GM18498 (cell line): ENCODE measurements around the gene IL4.

Experiments used
- ATAC-seq: cut with Tn5 transposase; IDR thresholded peaks from one replicate; pipeline ENCODE4 v1.9.1; 2021; ENCODE audit warnings: mild to moderate bottlenecking, moderate library complexity; ENCODE audit not compliant: unreplicated experiment

The IL4 gene

DNA sequence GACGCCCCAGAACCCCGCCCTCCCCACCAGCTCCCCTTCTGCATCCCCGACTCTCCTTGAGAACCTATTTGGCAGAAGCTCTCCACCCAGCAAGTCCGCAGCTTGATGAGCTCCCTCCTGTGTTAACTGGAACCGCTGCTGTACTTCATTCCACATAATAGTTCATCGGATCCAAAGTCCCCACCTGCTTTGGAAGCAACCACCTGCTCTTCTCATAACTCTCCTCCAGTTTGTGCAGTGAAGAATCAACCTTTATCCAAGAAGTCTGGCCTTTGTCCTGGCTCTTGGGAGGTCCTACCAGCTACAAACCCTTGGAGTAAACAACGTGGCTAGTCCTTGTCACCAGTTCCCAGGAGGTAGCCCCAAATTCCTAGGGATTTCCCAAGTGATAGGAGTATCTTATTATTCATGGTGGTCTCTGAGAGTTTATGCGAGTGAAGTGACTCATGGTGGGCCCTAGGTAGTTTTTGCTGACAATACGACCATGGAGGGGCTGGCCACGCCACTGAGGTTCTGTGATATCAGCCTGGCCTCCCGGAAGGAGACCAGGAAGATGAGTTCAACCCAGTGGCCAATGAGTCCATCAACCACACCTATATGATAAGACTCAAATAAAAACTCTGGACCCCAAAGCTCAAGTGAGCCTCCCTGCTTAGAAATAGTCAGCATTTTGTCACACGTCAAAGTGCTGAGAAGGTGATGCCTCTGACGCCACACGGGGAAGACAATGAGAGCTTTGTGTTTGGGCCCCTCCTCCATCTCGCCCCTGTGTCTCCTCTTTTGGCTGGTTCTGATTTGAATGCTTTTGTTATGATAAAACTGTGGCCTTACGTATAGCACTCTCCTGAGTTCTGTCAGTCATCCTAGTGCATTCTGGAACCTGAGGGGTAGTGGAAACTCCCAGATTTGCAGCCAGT is 3.6 kb upstream of the IL4 start:
- ATAC-seq: no peak

DNA sequence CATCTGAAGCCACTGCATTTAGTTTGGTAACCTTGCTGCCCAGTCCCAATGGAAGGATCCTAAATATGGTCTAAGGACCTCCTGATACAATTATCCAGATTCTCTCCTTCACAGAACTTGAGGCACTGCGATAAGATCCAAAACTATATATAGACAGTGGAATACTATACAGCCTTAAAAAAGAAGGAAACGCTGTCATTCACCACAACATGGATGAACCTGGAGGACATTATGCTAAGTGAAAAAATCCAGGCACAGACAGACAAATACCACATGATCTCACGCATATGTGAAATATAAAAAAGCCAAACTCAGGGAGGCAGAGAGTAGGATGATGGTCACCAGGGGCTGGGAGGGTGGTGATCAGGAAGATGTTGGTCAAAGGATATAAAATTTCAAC is 2.8 kb upstream of the IL4 start:
- no peak for ATAC-seq

DNA sequence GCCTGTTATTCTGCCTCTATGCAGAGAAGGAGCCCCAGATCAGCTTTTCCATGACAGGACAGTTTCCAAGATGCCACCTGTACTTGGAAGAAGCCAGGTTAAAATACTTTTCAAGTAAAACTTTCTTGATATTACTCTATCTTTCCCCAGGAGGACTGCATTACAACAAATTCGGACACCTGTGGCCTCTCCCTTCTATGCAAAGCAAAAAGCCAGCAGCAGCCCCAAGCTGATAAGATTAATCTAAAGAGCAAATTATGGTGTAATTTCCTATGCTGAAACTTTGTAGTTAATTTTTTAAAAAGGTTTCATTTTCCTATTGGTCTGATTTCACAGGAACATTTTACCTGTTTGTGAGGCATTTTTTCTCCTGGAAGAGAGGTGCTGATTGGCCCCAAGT is 301 bp upstream of the IL4 start:
- ATAC-seq: no peak

DNA sequence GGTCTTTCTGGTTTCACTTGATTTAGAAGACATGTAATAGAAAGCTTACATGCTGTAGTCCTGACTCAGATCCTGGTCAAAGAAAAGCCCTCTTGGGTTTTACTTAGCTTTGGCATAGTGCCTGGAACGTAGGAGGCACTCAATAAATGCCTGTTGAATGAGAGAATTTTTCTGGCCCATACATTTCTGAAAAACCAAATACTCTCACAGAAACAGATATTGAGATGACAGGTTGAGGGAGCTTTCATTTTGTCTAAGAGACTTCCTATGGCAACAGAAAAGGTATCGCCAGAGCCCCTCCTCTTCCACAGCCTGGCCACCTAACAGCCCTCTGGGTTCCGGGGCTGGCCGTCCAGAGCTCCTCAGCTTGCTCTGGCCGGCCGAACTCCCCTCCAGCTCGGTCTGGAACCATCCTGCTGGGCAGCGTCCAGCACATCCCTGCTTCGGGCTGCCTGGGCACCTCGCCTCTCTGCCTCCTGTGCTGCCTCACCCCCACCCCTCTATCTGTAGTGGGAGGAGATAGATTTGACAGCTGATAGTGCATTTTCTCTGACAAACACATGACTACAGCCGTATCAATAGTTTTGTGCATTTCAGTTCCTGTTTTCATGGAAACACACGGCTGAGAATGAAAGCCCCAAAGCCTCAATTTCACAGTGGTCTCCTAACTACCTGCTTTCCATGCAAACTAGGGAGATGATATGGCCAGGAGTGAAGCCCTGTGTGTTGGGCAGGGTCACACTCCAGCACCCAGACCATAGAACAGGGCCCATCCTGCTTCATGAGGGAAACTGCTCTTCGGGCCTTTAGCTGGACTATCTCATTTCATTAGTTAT is 1.1 kb downstream of the IL4 start:
- ATAC-seq: peak; percentile 84

DNA sequence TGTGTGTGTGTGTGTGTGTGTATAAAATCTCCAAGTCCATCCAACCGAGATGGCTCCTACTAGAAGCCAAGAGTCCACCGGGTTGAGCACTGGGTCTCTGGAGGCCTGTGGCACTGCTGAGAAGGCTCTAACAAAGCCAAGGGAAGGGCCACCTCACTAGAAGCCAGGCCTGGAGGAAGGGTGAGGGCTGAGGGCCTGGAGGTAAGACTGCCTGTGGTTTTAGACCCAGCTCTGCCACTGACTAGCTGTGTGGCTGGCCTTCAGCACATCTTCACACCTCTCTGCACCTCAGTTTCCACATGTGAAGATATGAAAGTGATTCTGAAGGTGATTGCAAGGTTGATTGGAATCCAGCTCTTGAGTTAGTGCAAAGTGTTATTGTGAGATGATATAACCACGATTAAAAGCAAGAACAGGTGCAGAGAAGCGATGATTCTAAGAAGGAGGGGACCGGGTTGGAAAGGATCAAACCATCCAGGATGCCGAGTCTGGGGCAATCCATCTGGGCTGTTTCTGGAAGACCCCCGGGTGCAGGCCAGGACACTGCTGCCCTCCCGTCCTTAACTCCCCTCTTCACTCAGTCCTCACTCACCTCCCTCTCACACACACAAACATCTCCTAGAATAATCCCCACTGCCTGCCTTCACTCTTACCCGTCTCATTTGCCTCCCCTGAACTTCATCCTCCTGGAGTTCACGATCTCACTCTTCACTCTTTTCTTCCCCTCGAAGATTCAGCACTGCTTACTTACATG is 2.3 kb downstream of the IL4 start:
- ATAC-seq: no peak

DNA sequence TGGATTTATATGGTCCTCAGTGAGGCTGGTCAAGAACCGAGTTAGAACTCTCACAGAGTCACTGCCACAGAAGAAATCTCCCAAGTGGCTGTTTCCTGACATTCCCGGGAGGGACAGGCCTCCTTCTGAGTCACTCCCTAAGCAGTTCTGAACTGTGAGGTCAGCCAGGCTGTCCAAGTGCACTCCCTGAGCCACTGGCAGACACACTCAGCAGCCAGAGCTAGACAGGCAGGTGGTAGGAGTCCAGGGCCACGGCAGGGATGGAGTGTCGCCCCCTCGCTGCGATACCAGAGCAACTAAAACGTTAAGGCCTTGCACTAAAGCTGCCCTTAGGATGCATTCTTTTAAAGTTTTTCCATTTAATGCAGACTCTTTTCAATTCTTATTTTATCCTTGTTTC is 3.4 kb downstream of the IL4 start:
- ATAC-seq: no peak

DNA sequence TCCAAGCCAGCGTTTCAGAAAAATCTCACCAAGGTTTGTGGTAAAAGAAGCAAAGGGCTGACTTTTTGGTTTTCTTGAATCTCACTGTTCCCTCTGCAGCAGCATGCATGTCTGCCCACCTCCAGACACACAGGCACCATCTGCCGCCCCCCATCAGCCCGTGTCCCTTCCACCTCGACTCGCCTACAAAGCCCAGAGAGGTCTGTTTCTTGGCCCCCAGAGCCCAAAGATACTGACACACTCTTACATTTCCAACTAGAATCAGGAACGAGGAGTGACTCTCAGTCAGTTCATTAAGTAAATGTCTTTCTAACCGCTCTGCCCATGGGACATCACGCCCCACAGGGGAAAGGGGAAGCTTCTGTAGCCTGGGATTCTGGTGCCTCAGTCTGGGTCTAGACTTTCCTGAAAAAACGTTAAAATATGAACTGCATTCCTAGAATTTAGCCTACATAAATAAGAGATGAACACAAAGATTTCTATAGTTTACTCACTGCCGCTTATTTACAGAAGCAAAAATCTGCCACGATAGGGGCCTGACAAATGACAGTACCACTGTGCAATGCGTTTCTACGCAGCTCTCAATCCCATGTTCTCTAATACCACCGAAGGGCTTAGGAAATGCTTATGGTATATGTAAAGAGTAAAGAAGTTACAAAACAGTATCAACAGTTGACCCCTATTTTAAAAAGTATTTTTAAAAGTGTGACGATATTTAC is 4.1 kb downstream of the IL4 start:
- no peak for ATAC-seq

DNA sequence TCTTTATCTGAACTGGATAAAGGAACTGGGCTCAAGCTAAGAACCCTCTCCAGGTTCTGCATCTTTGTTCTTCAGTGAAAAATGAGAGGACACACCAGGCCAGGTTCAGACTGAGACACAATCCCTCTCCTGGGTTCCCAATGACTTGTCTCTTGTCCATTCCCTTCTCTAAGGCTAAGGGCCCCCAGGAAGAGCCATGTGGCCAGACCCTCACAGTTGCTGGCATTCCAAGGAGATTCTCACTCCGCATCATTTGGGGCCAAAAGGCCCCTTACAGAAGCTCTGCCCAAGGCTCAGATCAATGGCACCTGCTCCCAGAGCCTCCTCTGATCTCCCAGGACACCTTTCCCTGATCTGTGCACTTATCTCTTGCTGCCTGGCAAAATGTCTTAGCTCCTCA is 4.9 kb downstream of the IL4 start:
- ATAC-seq: no peak

DNA sequence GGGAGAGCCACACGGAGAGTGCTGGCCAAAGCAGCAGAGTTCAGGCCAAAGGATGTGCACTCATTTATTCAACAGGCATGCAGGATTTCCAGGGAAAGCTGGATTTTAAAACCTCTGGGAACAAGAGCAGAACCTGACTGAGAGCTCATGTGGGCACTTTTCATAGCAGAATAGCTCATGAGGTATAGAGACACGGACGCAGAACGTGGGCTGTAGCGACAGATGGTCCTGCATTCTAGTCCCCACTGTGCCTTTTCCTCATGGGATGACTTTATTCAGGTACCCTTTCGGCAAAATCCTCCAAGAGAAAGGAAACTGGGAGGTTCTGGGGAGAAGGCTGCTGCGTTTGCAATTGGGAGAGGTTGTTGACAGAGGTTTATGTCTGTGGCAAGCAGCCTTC is 5.4 kb downstream of the IL4 start:
- ATAC-seq: no peak

DNA sequence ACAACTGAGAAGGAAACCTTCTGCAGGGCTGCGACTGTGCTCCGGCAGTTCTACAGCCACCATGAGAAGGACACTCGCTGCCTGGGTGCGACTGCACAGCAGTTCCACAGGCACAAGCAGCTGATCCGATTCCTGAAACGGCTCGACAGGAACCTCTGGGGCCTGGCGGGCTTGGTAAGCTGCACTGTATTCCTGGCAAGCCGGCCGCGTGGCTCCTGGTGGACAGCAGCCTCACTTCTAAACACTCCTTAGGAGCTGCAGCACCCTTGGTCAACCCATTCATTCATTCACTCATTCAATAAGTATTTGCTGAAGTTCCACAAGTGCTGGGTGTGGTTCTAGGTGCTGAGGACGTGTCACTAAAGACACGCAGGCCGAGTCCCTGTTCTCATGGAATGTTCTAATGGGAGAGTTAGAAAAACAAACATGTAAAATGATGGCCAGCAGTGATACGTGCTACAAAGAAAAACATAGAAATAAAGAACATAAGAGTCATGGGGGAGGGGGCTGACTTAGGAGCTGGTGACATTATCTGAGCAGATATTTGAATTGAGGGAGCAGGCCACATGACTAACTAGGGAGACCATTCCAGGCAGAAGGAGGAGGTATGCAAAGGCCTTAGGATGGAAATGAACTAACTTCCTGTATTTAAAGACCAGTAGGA is 6.1 kb downstream of the IL4 start:
- ATAC-seq: no peak

DNA sequence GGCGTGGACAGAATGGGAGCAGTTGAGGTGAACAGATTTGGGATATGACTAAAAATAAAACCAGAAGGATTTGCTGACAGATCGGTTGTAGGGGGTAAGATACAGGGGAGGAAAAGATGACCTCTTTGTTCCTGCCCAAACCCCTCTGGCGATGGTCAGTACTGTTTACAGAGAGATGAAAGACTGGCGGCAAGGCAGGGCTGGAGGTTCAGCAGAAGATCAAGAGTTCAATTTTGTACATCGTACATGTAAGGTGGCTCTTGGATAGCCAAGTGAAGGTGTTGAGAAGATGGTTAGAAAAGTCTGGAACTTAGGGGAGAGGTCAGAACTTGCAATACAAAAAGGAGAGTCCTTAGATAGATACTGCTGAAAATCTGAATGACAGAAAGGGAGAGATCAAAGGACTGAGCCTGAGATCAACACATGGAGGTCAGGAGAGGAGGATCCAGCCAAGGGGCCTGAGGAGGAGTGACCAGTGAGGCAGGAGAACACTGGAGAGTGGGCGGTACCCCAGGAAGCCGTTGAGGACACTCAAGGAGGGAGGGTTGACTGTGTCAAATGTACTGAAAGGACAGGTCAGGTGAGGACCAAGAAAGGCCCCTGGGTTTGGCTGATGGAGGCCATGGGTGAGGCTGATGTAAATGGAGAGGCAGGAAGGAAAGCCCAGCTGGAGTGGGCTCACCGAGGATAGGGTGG is 7.1 kb downstream of the IL4 start:
- no peak for ATAC-seq

DNA sequence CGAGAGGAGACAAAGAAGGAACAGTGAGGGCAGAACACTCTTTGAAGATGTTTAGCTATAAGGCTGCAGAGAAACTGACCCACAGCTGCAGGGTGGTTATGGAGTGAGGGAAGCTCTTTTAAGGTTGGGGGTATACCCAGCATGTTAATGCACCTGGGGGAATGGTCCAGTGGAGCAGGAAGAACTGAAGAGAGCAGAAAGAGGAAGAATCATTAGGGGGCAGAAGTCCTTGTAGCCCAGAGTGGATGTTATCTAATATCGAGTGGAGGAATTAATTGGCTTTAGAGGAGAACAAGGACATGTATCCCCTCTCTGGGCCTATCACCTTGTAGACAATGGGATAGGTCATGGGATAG is 7.7 kb downstream of the IL4 start:
- no peak for ATAC-seq

DNA sequence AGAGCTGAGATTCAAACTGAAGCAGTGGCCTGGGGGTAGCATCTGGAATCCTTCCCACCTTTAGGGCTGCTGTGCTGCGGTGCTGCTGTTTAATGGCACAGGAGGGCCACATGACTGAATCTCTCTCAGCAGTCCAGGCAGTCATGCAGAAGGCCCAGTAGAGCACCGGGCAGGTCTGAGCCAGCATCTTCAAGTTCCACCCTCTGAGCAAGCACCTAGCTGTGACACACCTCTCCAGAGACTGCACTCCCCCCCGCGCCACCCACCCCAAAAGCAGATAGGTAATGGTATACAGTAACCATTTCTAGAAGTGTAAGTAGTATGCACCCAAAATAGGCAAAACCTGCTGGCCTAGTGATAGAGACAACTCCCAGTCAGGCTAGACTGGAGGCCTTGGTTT is 8.2 kb downstream of the IL4 start:
- no peak for ATAC-seq

DNA sequence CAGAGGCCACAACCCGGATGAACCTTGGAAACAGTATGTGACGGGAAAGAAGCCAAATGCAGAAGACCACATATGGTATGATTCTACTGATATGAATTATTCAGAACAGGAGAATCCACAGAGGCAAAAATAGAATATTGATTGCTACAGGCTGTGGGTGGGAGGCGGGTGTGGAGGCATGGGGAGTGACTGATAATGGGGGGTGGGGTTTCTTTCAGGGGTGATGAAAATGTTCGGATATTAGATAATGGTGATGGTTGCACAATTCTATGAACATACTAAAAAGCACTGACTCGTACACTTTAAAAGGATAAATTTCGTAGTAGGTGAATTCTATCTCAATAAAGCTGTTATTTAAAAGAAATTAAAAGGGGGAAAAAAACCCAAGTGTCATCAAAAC is 10.7 kb downstream of the IL4 start:
- no peak for ATAC-seq

DNA sequence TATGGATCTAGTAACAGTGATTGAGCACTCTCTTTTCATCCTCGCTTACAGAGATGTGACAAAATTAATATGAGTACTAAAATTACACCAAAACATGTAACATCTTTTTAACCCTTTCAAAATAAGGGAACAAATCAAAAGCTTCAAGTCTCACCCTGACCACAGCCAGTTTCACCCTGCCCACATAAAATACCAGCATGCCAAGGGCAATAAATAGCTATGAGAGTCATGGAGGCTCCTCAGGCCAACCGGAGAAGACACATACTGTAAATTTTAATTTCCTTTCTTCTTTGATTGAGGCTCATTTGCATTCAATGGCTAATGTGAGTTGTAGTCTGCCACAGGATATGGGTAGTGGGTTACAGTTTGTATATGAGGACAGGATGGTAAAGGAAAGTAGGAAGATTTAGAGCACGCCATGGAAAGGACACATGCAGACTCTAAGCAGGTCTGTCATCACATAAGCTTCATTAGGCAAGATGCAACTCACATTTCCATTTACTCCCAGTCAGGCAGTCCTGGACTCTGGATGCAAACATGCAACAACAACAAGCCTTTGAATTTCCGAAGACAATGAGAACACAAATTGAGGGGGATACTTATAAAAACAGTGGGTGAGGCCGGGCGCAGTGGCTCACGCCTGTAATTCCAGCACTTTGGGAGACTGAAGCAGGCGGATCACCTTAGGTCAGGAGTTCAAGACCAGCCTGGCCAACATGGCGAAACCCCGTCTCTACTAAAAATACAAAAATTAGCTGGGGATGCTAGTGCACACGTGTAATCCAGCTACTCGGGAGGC is 11.3 kb downstream of the IL4 start:
- ATAC-seq: no peak

DNA sequence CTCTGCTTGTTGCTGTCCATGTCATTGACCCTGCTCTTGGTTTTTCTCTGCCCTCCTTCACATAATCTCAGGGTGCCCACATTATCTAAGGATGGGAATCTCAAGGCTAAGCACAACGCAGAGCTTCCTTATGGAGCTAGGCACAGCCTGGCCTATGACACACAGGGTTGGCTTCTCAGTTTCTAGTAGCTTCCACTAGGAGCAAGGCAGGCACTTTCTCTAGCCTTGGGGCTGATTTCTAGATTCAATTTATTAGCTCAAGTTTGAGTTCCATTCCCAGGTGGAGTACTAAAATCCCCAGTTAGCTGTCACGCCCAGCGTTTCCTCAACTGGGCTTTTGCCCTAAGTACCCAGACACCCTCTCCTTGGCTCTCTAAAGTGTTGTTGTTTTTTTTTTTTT is 12.4 kb downstream of the IL4 start:
- ATAC-seq: no peak

DNA sequence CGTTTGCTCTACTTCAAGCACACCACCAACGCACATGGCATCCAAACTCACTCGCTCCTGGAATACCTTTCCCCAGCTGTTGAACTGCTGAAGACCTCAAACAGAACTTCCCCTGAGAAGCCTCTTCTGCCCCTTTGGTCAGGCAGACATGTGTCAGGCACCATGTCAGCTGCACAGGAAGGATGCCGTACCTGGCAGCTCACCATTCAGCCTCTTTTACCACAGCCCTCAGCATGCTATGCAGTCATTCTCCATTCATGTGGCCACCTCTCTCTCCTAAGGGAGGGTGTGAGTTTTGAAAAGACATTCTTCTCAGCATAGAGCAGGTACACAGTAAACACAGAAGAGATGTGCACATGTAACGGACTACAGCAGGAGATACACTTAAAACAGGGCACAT is 14.2 kb downstream of the IL4 start:
- peak; percentile 47 for ATAC-seq

DNA sequence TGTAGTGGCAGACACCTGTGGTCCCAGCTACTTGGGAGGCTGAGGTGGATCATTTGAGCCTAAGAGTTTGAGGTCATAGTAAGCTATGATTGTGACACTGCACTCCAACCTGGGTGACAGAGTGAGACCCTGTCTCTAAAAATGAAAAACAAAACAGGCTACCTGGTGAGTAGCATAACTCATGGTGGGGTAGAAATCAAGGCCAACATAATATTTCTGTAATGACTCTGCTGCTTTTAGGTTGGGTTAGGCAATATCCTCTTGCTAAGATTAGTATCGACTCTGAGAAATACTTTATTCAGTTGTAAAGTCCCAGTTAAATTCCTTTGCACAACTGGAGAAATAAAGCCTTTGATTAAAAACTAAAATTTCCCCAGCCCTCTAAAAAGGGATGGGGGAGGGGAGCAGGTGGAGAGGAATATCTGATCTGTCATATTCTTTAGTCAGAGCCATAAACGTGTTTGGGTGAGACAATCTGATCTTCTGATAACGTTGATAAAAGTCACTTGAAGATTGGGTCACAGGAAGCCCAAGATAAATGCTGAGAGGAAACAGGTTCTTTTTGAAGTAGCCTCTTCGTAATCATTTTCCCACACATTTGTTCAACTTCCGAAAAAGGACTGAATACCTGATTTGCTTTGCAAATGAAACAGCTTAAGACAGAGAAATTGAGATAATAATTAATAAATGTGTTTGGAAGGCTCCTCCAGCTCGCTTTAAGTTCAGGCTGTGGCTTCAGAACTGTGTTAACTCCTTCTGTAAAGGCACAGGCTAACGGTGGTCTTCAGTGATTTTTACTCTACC is 14.9 kb downstream of the IL4 start:
- peak; percentile 33 for ATAC-seq
